ENCODE measurements around the gene GRIK4. TPM values are rescaled to one million over a fixed set of nuclear protein-coding genes. Genes with fewer than 3 reads are reported as not detected.

Gene GRIK4
- total RNA-seq, 1 experiment from 2014 or later, result not detected

DNA sequence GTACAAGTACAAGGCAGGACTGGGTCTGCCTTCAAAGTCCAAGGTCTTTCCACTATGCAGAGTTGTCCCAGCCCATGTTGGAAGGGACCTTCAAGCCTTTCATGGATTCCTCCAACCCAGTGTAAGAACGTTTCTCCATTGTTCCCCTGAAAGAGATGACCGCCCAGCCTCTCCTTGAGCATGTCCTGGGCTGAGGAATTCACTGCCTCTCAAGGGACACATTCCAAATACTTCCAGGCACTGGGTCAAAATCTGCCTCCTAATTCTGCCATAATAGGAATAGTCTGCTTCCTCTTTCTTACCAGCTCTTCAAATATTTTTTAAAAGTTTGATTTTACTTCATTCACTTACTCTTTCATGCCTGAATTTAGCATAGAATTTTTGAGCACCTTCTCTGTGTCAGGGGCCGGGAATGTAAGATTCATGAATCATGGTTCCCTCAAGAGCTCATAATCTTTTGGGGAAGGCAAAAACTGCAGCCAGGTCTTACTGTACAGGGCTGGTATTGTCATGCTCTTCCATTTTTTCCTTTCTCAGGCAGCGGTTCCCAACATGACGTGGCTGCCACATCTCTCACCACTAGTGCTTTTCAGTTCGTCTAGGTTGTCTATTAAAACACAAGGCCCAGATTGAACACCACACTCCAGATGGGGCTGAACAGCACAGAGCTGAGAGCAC lies 369.1 kb downstream of the GRIK4 start:
- intact Hi-C loops (cut with micrococcal nuclease), result no loop called here
- no peaks in the 10 kb centered on the region for H3K4me1 Mint-ChIP-seq (ENCODE audit: insufficient read depth, unreplicated experiment)
- CTCF ChIA-PET, result interaction anchor here (0.5 to 1.1 kb wide), 2 partner anchors 9 to 67 kb away, joined by 3 to 4 read pairs; no protein-coding TSS in a partner anchor
- H3K36me3 Mint-ChIP-seq (ENCODE audit: insufficient read depth, unreplicated experiment), result no peaks in the 10 kb centered on the region
- DNase-seq (ENCODE audit: unreplicated experiment), result no peak
- H3K27ac Mint-ChIP-seq (ENCODE audit: low read depth, unreplicated experiment), result no peak overlapping the region
- POLR2A ChIA-PET, result interaction anchor here (0.6 kb wide), 1 partner anchor 30 kb away, joined by 3 read pairs; no protein-coding TSS in a partner anchor
- no TSS peak for BruUV-seq (replicated peaks)
- peaks cover 10% of the 10 kb centered on the region for H3K9me3 Mint-ChIP-seq (ENCODE audit: unreplicated experiment)
- TF ChIP-seq, protein P1, sequence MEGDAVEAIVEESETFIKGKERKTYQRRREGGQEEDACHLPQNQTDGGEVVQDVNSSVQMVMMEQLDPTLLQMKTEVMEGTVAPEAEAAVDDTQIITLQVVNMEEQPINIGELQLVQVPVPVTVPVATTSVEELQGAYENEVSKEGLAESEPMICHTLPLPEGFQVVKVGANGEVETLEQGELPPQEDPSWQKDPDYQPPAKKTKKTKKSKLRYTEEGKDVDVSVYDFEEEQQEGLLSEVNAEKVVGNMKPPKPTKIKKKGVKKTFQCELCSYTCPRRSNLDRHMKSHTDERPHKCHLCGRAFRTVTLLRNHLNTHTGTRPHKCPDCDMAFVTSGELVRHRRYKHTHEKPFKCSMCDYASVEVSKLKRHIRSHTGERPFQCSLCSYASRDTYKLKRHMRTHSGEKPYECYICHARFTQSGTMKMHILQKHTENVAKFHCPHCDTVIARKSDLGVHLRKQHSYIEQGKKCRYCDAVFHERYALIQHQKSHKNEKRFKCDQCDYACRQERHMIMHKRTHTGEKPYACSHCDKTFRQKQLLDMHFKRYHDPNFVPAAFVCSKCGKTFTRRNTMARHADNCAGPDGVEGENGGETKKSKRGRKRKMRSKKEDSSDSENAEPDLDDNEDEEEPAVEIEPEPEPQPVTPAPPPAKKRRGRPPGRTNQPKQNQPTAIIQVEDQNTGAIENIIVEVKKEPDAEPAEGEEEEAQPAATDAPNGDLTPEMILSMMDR (IDR thresholded peaks at IDR 0.05; ENCODE audit: unreplicated experiment), result no peak
- H3K4me3 Mint-ChIP-seq (ENCODE audit: unreplicated experiment), result no peak overlapping the region
- peaks cover 84% of the 10 kb centered on the region for H3K27me3 Mint-ChIP-seq (ENCODE audit: insufficient read depth, unreplicated experiment)

DNA sequence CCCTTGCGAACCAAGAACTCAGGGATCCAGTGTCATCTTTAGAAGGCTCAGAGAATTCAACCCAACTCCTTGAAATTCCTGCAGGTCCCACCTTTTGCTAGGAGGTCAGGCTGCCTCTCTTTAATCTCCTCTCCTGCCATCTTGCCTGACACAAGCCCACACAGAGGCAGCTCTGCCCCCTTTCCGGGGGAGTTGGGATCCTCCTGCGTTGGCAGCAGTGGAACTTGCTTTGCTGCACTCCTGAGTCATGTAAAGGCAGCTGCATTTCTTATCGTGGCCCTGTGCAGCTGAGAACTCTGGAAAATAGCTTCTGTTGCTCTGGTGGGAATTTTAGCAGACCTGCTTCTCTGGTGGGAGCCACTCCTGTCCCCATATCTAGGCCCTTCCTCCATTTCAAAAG lies 370.0 kb downstream of the GRIK4 start:
- ChIA-PET POLR2A (no interaction called here), CTCF (no interaction called here)
- TF ChIP-seq, protein P1 (IDR thresholded peaks at IDR 0.05; ENCODE audit: unreplicated experiment), result no peak
- no peak overlapping the region for H3K27ac Mint-ChIP-seq (ENCODE audit: low read depth, unreplicated experiment)
- H3K36me3 Mint-ChIP-seq (ENCODE audit: insufficient read depth, unreplicated experiment), result no peaks in the 10 kb centered on the region
- no TSS peak for BruUV-seq (replicated peaks)
- peaks cover 84% of the 10 kb centered on the region for H3K27me3 Mint-ChIP-seq (ENCODE audit: insufficient read depth, unreplicated experiment)
- H3K4me1 Mint-ChIP-seq (ENCODE audit: insufficient read depth, unreplicated experiment), result no peaks in the 10 kb centered on the region
- DNase-seq (ENCODE audit: unreplicated experiment), result no peak
- peaks cover under 1% of the 10 kb centered on the region for H3K9me3 Mint-ChIP-seq (ENCODE audit: unreplicated experiment)
- H3K4me3 Mint-ChIP-seq (ENCODE audit: unreplicated experiment), result no peak overlapping the region
- intact Hi-C loops (cut with micrococcal nuclease), result no loop called here

DNA sequence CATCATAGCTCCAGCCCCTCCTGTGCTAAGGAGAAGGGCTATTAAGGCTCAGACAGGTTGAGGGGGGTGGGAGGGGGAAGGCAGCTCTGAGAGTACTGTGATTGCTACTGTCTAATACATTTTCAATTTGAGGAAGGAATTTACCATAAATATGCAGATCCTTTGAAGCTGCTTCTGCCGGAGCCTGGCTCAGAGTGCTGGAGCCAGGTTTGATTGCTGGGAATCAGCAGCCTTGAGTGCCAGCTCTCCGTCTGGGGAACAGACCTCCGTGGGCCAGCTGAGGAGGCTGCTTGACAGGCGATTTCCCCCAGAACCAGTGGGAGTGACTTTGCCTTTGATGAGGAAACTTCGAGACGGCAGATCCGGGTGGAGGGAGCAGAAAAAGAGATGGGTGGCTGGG lies 370.6 kb downstream of the GRIK4 start:
- H3K4me3 Mint-ChIP-seq (ENCODE audit: unreplicated experiment), result no peak overlapping the region
- no peaks in the 10 kb centered on the region for H3K9me3 Mint-ChIP-seq (ENCODE audit: unreplicated experiment)
- POLR2A ChIA-PET, result no interaction called here
- TF ChIP-seq, protein P1 (IDR thresholded peaks at IDR 0.05; ENCODE audit: unreplicated experiment), result no peak
- intact Hi-C loops (cut with micrococcal nuclease), result no loop called here
- no TSS peak for BruUV-seq (replicated peaks)
- H3K36me3 Mint-ChIP-seq (ENCODE audit: insufficient read depth, unreplicated experiment), result no peaks in the 10 kb centered on the region
- CTCF ChIA-PET, result no interaction called here
- DNase-seq (ENCODE audit: unreplicated experiment), result no peak
- H3K27ac Mint-ChIP-seq (ENCODE audit: low read depth, unreplicated experiment), result no peak overlapping the region
- H3K4me1 Mint-ChIP-seq (ENCODE audit: insufficient read depth, unreplicated experiment), result no peaks in the 10 kb centered on the region
- peaks cover 87% of the 10 kb centered on the region for H3K27me3 Mint-ChIP-seq (ENCODE audit: insufficient read depth, unreplicated experiment)

DNA sequence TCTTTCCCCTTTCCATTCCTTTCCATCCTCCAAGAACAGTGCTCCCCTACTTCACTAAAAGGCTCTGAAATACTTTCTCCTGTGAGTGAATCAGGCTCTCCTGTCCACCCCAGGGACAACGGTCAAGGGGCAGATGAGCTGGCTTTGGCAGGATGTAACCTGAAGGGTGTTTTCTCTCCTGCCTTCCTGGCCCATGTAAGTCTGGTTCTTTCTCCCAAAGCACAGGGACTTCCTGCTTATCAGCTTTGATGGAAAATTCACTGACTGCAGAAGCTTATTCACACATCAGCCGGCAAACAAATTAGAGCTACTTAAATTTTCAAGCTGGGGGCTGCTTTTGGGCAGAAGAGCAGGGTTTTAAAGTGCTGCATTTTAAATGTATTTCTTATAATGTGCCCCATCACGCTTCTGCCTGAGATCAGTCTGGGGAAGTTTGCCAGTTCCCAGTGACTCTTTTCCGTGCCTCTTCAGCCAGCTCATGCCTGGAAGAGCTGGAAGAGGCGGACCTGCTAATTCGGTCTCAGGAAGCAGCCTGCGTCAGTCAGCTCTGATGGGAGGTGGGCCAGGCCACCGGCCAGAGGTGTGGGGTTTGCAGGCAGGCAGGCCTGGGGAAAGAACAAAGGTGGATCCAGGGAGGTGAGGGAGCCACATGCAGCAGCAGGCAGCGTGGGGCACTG lies 372.0 kb downstream of the GRIK4 start:
- intact Hi-C loops (cut with micrococcal nuclease), result no loop called here
- ChIA-PET POLR2A (no interaction called here), CTCF (interaction anchor here (0.5 to 0.7 kb wide), 2 partner anchors 263 to 276 kb away, joined by 3 read pairs; no protein-coding TSS in a partner anchor)
- no peaks in the 10 kb centered on the region for H3K4me1 Mint-ChIP-seq (ENCODE audit: insufficient read depth, unreplicated experiment)
- DNase-seq (ENCODE audit: unreplicated experiment), result peak; percentile 20
- H3K4me3 Mint-ChIP-seq (ENCODE audit: unreplicated experiment), result no peak overlapping the region
- TF ChIP-seq, protein P1 (IDR thresholded peaks at IDR 0.05; ENCODE audit: unreplicated experiment), result no peak
- peaks cover 85% of the 10 kb centered on the region for H3K27me3 Mint-ChIP-seq (ENCODE audit: insufficient read depth, unreplicated experiment)
- no peaks in the 10 kb centered on the region for H3K36me3 Mint-ChIP-seq (ENCODE audit: insufficient read depth, unreplicated experiment)
- no peaks in the 10 kb centered on the region for H3K9me3 Mint-ChIP-seq (ENCODE audit: unreplicated experiment)
- no peak overlapping the region for H3K27ac Mint-ChIP-seq (ENCODE audit: low read depth, unreplicated experiment)
- no TSS peak for BruUV-seq (replicated peaks)

Data from MCF 10A (cell line).